Smooth muscle cell (in vitro differentiated cells): ENCODE results near the gene ARHGAP26. TPM values are rescaled to one million over a fixed set of nuclear protein-coding genes. Genes with fewer than 3 reads are reported as not detected.

ENCODE experiments used
- DNase-seq: peaks from one replicate; lab custom pipeline; 2025; ENCODE audit not compliant: unreplicated experiment; lab: John Stamatoyannopoulos, UW
- H2AFZ ChIP-seq: fragments of 200-600 bp; sonication (generic); 2 replicates; pipeline ENCODE4 v1.6.0; 2016; ENCODE audit warnings: antibody characterized with exemption, low read depth, mild to moderate bottlenecking
- H3F3A ChIP-seq: fragments of 200-600 bp; sonication (generic); 2 replicates; pipeline ENCODE4 v1.6.0; 2017; ENCODE audit warnings: antibody characterized with exemption, low read depth
- H3K27ac ChIP-seq: fragments of 200-600 bp; sonication (generic); 2 replicates; pipeline ENCODE4 v1.5.1; 2016; ENCODE audit warnings: low read depth, mild to moderate bottlenecking
- H3K27me3 ChIP-seq: fragments of 200-600 bp; sonication (generic); 2 replicates; pipeline ENCODE4 v1.6.1; 2016; ENCODE audit warnings: low read depth, mild to moderate bottlenecking
- H3K36me3 ChIP-seq: fragments of 200-600 bp; sonication (generic); 2 replicates; pipeline ENCODE4 v1.5.1; 2016; ENCODE audit warnings: low read depth
- H3K4me1 ChIP-seq: fragments of 200-600 bp; sonication (generic); 2 replicates; pipeline ENCODE4 v1.5.1; 2016; ENCODE audit warnings: low read depth
- H3K4me2 ChIP-seq: fragments of 200-600 bp; sonication (generic); 2 replicates; pipeline ENCODE4 v1.6.0; 2016; ENCODE audit warnings: mild to moderate bottlenecking
- H3K4me3 ChIP-seq: fragments of 200-600 bp; sonication (generic); 2 replicates; pipeline ENCODE4 v1.5.1; 2016; ENCODE audit warnings: mild to moderate bottlenecking
- H3K79me2 ChIP-seq: fragments of 200-600 bp; sonication (generic); 2 replicates; pipeline ENCODE4 v1.6.0; 2016; ENCODE audit warnings: low read depth, mild to moderate bottlenecking
- H3K9ac ChIP-seq: fragments of 200-600 bp; sonication (generic); 2 replicates; pipeline ENCODE4 v1.6.0; 2016; ENCODE audit warnings: low read depth
- H3K9me3 ChIP-seq: fragments of 200-600 bp; sonication (generic); replicated peaks from 2 replicates; pipeline ENCODE4 v1.5.1; 2016; ENCODE audit warnings: low read depth
- H4K20me1 ChIP-seq: fragments of 200-600 bp; sonication (generic); 2 replicates; pipeline ENCODE4 v1.6.0; 2016; ENCODE audit warnings: low read depth
- CTCF ChIP-seq: fragments of 200-600 bp; sonication (generic); IDR thresholded peaks from 2 replicates; pipeline ENCODE4 v1.5.1; 2017; ENCODE audit warnings: borderline replicate concordance, mild to moderate bottlenecking, antibody characterized with exemption; ENCODE audit not compliant: insufficient read depth, poor library complexity, severe bottlenecking
- WGBS: methylation state at CpG from one replicate; pipeline ENCODE4 v1.1.7; 2016; ENCODE audit warnings: low lambda C conversion rate; 5-methylcytosine and 5-hydroxymethylcytosine counted together
- polyA plus RNA-seq: library from polyadenylated mRNA; unstranded; fragments of >200 nt; fragmentation: Nextera tagmentation; extraction: Ambion mirVana; gene quantifications from 2 replicates; pipeline ENCODE4 v1.2.1, GENCODE V29; 2016
- total RNA-seq: library from RNA; depleted of rRNA; stranded (reverse); fragments of >200 nt; gene quantifications from 2 replicates; pipeline ENCODE4 v1.2.3, GENCODE V29; 2014

Gene ARHGAP26
- total and polyA plus RNA-seq, 2 experiments from 2014 or later: 2.2 to 5.1 TPM

- 93% methylated on average over 5 of the region's 5 CpGs for WGBS
- Histone ChIP-seq H3K36me3 (no peaks in the 10 kb centered on the region), H3K27ac (no peak overlapping the region), H3F3A (peaks cover 15% of the 10 kb centered on the region), H3K4me2 (no peak overlapping the region), H3K4me1 (no peaks in the 10 kb centered on the region), H3K27me3 (no peaks in the 10 kb centered on the region), H3K9me3 (no peaks in the 10 kb centered on the region), H3K9ac (no peak overlapping the region), H3K4me3 (no peak overlapping the region), H3K79me2 (no peaks in the 10 kb centered on the region), H4K20me1 (no peaks in the 10 kb centered on the region), H2AFZ (no peak overlapping the region)
- TF ChIP-seq CTCF: no peak
- DNase-seq: no peak
These were observed 201.9 kb downstream of the ARHGAP26 start for GRCh38 chr5:142972064-142972570.

GRCh38 chr5:142973932-142974331, 203.8 kb downstream of the ARHGAP26 start:
- no peak overlapping the region for H2AFZ ChIP-seq
- H3F3A ChIP-seq: peaks cover 15% of the 10 kb centered on the region
- H3K27ac ChIP-seq: no peak overlapping the region
- no peak for TF ChIP-seq CTCF
- H3K4me1 ChIP-seq: no peaks in the 10 kb centered on the region
- no peak overlapping the region for H3K9ac ChIP-seq
- no peaks in the 10 kb centered on the region for H3K79me2 ChIP-seq
- H3K9me3 ChIP-seq: no peaks in the 10 kb centered on the region
- no peak overlapping the region for H3K4me3 ChIP-seq
- H3K36me3 ChIP-seq: no peaks in the 10 kb centered on the region
- no peaks in the 10 kb centered on the region for H4K20me1 ChIP-seq
- H3K27me3 ChIP-seq: no peaks in the 10 kb centered on the region
- DNase-seq: no peak
- H3K4me2 ChIP-seq: no peak overlapping the region
- 96% methylated on average over 3 of the region's 3 CpGs for WGBS

GRCh38 chr5:142974409-142974808, 204.2 kb downstream of the ARHGAP26 start:
- H3K36me3 ChIP-seq: no peaks in the 10 kb centered on the region
- no peaks in the 10 kb centered on the region for H3K79me2 ChIP-seq
- H3K9ac ChIP-seq: no peak overlapping the region
- H3K4me1 ChIP-seq: no peaks in the 10 kb centered on the region
- H2AFZ ChIP-seq: no peak overlapping the region
- TF ChIP-seq CTCF: no peak
- H4K20me1 ChIP-seq: no peaks in the 10 kb centered on the region
- H3K4me2 ChIP-seq: no peak overlapping the region
- 73% methylated on average over 4 of the region's 4 CpGs for WGBS
- no peak overlapping the region for H3K27ac ChIP-seq
- no peak overlapping the region for H3K4me3 ChIP-seq
- H3F3A ChIP-seq: peaks cover 15% of the 10 kb centered on the region
- no peaks in the 10 kb centered on the region for H3K27me3 ChIP-seq
- no peaks in the 10 kb centered on the region for H3K9me3 ChIP-seq
- DNase-seq: no peak

GRCh38 chr5:142976861-142977260, 206.7 kb downstream of the ARHGAP26 start:
- peak overlapping the region; percentile 22 for H3K4me2 ChIP-seq
- H3F3A ChIP-seq: peaks cover 12% of the 10 kb centered on the region
- TF ChIP-seq CTCF: no peak
- no peak overlapping the region for H3K9ac ChIP-seq
- H3K9me3 ChIP-seq: no peaks in the 10 kb centered on the region
- H4K20me1 ChIP-seq: no peaks in the 10 kb centered on the region
- H3K4me1 ChIP-seq: peaks cover 7% of the 10 kb centered on the region
- no peak overlapping the region for H3K4me3 ChIP-seq
- WGBS: 97% methylated on average over 3 of the region's 3 CpGs
- peak overlapping the region; percentile 81 for H3K27ac ChIP-seq
- H3K27me3 ChIP-seq: no peaks in the 10 kb centered on the region
- no peaks in the 10 kb centered on the region for H3K36me3 ChIP-seq
- H3K79me2 ChIP-seq: no peaks in the 10 kb centered on the region
- no peak overlapping the region for H2AFZ ChIP-seq
- DNase-seq: no peak
